Measurements from ENCODE around the gene NUDCD2.

The NUDCD2 gene

GRCh38 chr5:163459819-163460561 lies at the start of gene NUDCD2:
Gene NUDCD2, minus strand, starts transcription at chr5:163460102. Its CDS starts 52 bp downstream, at chr5:163460050.
- peak; percentile 89 for DNase-seq

DNA sequence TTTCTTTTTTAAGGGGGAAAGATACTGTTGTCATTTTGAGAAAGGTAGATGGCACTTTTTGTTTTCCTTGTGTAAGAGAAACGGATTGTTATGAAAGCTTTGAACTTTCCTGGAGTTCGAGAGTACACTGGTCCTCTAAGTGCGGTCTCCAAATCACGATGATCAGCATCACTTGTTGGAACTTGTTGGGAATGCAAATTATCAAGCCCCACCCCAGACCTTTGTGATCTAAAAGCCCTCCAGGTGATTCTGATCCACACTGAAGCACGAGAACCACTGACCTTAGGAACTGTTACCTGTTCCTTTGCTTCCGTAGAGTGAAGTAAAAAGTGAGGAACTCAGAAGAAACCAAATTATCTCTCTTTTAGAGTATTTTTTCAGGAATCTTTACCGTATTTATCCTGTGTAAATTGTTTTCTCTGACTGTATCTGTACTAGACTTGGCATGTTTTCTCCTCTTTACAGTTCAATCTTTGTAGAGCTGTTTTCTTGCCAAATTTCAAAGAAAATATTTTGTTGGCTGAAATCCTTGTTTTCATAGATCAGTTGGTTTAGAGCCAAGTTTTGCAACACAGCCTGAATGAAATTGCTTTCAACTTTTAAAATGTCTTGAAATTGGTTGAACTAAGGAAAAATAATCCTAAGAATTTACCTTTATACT lies 49.5 kb upstream of the NUDCD2 start:
- DNase-seq, result no peak

DNA sequence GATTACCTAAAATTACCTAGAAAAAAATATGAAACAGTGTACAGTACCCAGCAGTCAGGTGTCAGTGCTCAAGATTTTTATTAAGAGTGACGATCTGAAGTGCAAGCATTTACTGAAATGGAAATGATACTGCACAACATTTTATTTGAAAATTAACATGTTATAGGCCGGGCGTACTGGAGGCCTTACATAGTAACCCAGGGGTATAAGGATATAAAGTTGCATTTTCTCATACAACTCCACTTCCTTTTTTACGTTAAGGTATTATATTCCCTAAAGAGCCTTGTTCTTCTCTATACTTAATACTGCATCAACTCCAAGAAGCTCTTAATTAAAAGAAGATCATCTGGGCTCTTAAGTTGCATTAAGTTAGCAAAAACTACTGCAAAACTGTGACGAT lies 48.9 kb upstream of the NUDCD2 start:
- no peak for DNase-seq

DNA sequence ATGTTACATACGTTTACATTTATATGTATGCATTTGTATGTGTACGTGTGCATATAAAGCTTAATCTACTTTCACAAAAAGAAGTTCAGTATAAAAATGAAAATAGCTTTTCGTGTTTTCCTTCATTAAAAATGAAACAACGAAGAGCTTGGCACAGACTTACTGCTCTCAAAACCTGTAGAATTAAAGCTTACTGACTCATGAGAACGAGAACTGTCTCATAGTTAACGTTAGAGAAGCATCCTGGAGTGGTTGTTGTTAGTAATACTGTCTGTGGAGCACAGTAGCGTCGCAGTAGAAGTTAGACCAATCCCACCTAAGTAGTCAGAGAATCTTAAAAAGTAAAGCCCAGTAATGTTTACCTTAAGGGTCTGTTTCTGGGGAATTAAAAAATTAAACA lies 46.8 kb upstream of the NUDCD2 start:
- no peak for DNase-seq

DNA sequence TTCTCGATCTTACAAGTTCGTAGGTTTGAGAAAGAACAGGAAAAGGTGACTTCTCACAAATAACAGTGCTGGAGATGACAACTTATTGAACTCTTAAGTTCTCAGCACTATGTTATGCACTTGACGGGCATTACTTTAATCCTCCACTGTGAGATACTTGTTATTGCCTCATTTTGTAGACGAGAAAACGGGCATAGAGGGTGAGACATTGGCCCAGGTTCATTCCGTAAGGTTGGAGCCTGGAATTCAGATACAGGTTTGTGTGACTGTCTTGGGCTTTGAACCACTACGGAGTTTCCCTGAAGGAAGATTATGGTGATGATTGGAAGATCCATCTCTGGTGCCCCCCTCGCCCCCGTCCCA lies 46.2 kb upstream of the NUDCD2 start:
- no peak for DNase-seq

DNA sequence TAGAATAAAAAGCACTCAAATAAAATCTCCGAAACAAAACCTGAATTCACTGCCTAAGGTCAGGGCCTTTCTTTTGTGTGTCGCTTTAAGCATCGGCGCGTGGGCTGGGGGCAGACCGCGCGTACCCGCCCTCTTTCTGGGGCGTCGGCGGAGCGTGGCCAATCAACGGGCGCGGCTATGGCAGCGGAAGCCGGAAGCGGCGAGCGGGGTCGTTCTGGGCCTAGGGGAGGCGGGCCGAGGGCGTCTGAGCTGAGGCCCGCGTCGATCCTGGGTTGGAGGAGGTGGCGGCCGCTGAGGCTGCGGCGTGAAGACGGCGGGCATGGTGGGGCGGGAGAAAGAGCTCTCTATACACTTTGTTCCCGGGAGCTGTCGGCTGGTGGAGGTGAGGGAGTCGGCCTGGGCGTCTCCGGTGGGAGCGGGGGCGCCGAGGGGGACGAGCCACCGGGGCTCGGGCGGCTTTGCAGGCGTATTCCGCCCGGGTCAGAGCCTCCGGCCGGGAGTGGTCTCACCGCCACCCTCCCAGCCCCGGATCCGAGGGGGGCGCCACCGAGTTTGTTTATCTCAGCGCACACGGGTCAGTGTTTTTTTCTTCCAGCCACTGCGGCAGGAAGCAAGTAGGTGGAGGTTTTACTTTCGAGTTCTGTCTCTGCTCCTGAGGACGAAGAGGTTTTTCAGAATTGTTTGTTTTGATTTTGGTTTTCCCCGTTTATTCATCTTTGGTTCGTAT lies 45.6 kb upstream of the NUDCD2 start, which contains the start of gene MAT2B:
MAT2B (plus strand) TSS at position 252 of the 727 bp plus-strand sequence; CDS start at position 320, 68 bp downstream.
- peak; percentile 90 for DNase-seq

- DNase-seq, result no peak
These were observed 45.1 kb upstream of the NUDCD2 start for GRCh38 chr5:163505049-163505367.

GRCh38 chr5:163504079-163504931 lies 44.4 kb upstream of the NUDCD2 start:
- no peak for DNase-seq

- no peak for DNase-seq
These were observed 43.5 kb upstream of the NUDCD2 start for GRCh38 chr5:163503106-163504078.

DNA sequence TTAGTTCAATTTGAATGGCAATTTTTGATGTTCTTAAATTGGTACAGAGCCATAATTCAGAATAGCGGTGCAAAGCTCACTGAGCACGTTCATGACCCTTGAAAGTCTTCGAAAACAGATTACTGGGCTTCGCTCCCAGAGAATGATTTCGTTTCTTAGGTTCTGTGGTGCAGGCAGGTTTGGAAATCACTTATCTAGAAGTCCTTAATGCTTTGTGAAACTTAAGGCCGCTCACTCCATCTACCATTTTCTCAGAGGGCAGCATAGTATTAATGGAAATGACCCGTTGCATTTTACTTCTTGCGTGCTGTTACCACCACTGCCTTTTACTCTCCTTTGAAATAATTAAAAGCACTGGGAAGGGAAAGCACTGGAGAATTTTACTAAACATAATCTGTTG lies 42.6 kb upstream of the NUDCD2 start:
- no peak for DNase-seq

- no peak for DNase-seq
These were observed 39.0 kb upstream of the NUDCD2 start for GRCh38 chr5:163498886-163499285.

- DNase-seq, result no peak
These were observed 37.4 kb upstream of the NUDCD2 start for GRCh38 chr5:163497315-163497714.

- no peak for DNase-seq
These were observed 36.4 kb upstream of the NUDCD2 start for GRCh38 chr5:163496286-163496685.

DNA sequence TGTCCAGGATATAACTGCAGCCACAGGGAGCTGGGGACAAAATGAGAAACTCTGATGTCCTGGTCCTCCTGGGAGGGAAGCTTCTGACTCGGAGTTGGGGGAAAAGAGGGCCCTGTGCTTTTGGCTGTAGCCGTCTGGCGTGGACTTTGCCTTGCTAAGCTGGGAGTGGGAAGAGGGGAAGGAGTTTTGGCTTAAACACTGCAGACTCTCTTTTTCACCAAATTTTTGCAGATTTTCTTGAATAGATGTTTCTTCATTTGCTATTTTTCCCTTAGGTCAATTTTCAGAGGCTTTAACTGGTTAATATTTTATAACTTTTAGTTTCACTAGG lies 29.8 kb upstream of the NUDCD2 start:
- no peak for DNase-seq

- no peak for DNase-seq
These were observed 29.3 kb upstream of the NUDCD2 start for GRCh38 chr5:163489055-163489744.

GRCh38 chr5:163478982-163479271 lies 19.0 kb upstream of the NUDCD2 start:
- DNase-seq, result no peak

DNA sequence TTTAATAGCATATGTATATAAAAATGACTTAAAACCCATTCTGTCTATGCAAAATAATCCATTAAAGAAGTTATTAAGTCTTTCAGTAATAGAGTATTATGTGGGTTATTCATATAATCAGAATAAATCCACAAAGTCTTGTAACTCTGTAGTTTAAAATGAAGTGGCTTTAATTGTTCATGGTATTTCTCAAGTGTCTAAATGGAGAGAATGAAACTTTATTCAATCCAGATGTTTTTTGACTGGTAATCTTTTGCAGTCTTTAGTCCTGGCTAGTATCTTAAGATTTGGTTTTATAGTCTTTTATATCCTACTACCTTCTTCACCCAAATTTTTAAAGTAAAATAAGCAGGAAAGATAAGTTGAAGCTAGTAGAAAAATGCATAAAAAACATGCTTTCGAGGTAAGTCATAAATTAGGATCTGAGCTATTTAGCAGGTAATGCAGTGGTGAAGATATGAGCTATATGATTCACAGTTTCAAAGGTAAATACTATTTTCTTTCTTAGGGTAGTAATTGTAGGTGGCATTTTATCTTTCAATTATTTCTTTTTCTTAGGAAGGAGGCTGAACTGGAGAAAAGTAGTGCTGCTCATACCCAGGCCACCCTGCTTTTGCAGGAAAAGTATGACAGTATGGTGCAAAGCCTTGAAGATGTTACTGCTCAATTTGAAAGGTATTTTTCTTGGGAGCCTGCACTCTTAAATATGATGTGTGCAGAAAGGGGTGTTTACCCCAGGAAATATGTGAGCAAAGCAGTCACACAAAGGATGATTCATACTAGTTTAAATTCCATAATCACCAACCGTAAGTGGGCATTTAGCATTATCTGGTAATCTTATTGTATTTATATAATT lies 18.5 kb upstream of the NUDCD2 start:
- DNase-seq, result no peak

- no peak for DNase-seq
These were observed 15.5 kb upstream of the NUDCD2 start for GRCh38 chr5:163475411-163475810.

- DNase-seq, result no peak
These were observed 13.8 kb upstream of the NUDCD2 start for GRCh38 chr5:163473635-163474243.

- no peak for DNase-seq
These were observed 7.8 kb upstream of the NUDCD2 start for GRCh38 chr5:163467682-163468081.

Measured in NCI-H510A (cell line).